Heart right ventricle (tissue), 16 donors: ENCODE measurements around the gene MYG1. TPM values are rescaled to one million over a fixed set of nuclear protein-coding genes. Genes with fewer than 3 reads are reported as not detected.

Experiments used
- ATAC-seq, 8 donors: fragments of 200-7000 bp; cut with Tn5 transposase; one replicate each; pipeline ENCODE4 v1.9.1; 2020; ENCODE audit warnings: mild to moderate bottlenecking in 8 of 8, moderate library complexity in 8 of 8, moderate number of reproducible peaks in 1 of 8
- DNase-seq, 2 donors: peaks; one replicate each; pipeline ENCODE4 v3.0.0-alpha.2; 2020
- H3K27ac ChIP-seq, 10 donors: fragments of 200-600 bp; sonication (generic) in 2 of 10; one replicate each; pipeline versions ENCODE4 v1.5.0 to v1.8.0; 2020 to 2022; ENCODE audit warnings: mild to moderate bottlenecking in 3 of 10
- H3K27me3 ChIP-seq, 7 donors: fragments of 200-600 bp; one replicate each; pipeline ENCODE4 v1.8.0; 2021 to 2022; ENCODE audit warnings: mild to moderate bottlenecking in 2 of 7
- H3K36me3 ChIP-seq, 9 donors: fragments of 200-600 bp; sonication (generic) in 1 of 9; one replicate each; pipeline versions ENCODE4 v1.5.0 to v1.8.0; 2020 to 2022; ENCODE audit warnings: mild to moderate bottlenecking in 2 of 9
- H3K4me1 ChIP-seq, 9 donors: fragments of 200-600 bp; sonication (generic) in 1 of 9; one replicate each; pipeline versions ENCODE4 v1.5.0 to v1.8.0; 2020 to 2022; ENCODE audit warnings: mild to moderate bottlenecking in 4 of 9
- H3K4me3 ChIP-seq, 10 donors: fragments of 200-600 bp; sonication (generic) in 2 of 10; one replicate each; pipeline versions ENCODE4 v1.5.0 to v1.8.0; 2020 to 2022; ENCODE audit warnings: mild to moderate bottlenecking in 7 of 10, moderate library complexity in 2 of 10
- H3K9me3 ChIP-seq, 11 donors: fragments of 200-600 bp in 10 of 11; sonication (generic) in 2 of 11; one replicate each; pipeline versions ENCODE4 v1.5.0 to v1.8.0; 2013 to 2022; ENCODE audit warnings: mild to moderate bottlenecking in 2 of 11, control low read depth in 1 of 11, moderate library complexity in 1 of 11
- WGBS, 2 donors: extraction: QIAGEN DNeasy Blood & Tissue Kit; methylation state at CpG; one replicate each; pipeline ENCODE4 v1.1.7; 2013; ENCODE audit warnings: inconsistent platforms in 1 of 2; 5-methylcytosine and 5-hydroxymethylcytosine counted together
- intact Hi-C, 10 donors: fragments of 100-400 bp; cut with DNase I; formaldehyde crosslinking; loops; one replicate each; pipeline versions ENCODE4 v1.11.1 to v1.14.2; 2022
- polyA plus RNA-seq, 2 donors: library from polyadenylated mRNA; stranded (reverse); fragments of 200-250 nt; gene quantifications; one replicate each; pipeline ENCODE4 v1.2.3, GENCODE V29; 2013
- total RNA-seq, 10 donors: library from RNA; stranded (reverse); fragmentation: NEBNext Ultra II Directional in 3 of 10; extraction: Animal tissue kit (Norgen Biotek cat#: 25700) in 3 of 10; gene quantifications; one replicate each; pipeline versions ENCODE4 v1.2.1 to v1.2.4, GENCODE V29; 2021 to 2023
- TF ChIP-seq, protein P1 (sequence below), 9 donors: fragments of 200-600 bp; sonication (generic) in 2 of 9; IDR thresholded peaks; one replicate each; pipeline versions ENCODE4 v1.5.0 to v1.8.0; 2021 to 2022; ENCODE audit warnings: antibody characterized with exemption in 9 of 9, mild to moderate bottlenecking in 5 of 9, moderate library complexity in 1 of 9
- donor health status: Arrhythmogenic right ventricular cardiomyopathy.
- donor health status: ischemic (EF 13 %, LVEDD 7.1; RV severe dilation, severe dysfunction).
- donor health status: healthy with polysubstance abuse.
- donor health status: DM: no; HTN: yes; CAD: no.
- donor health status: DM: no; HTN: no; CAD: no.
- donor health status: ischemic (EF 25% LVEDD 6.9; RV normal size, moderate dysfunction).
- donor health status: ischemic (EF 25% LVEDD 5.7; RV mildly dilated, moderate dysfunction).
- donor health status: healthy.
- donor health status: DM: yes; HTN: yes; CAD: no.
- donor health status: Ischemic cardiomyopathy.
- donor health status: ischemic (EF 35%, LVEDD 5.7; RV mildly dilated, moderate dysfunction).
- donor health status: nonischemic (EF 11% LVEDD 7.7; RV severe dilation, severe dysfunction).
- donor health status: DM: yes; HTN: yes; CAD: no.
- donor health status: PGD.
- donor health status: ischemic (EF 29% LVEDD 5.4; RV normal size, mild dysfunction).
- donor health status: nonischemic (EF 23%, LVEDD 6.1; RV moderate dilation, normal function).

Gene MYG1
- total and polyA plus RNA-seq, 12 donors, result 26.8 to 115 (median 36.6) TPM

DNA sequence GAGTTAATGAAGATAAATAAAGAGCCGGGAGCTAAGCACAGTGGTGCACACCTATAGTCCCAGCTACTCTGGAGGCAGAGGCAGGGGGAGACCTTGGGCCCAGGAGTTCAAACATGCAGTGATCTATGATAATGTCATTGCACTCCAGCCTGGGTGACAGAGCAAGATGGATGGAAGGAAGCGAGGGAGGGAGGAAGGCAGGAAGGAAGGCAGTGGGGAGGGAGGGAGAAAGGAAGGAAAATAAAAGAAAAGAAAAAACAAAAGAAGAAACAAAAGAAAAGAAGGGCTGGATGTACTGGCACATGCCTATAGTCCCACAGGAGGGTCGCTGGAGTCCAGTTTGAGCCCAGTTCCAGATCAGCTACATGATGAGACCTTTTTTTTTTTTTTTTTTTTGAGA, 55.6 kb downstream of the MYG1 start:
- no peaks in the 10 kb centered on the region for H3K27me3 ChIP-seq
- no peak overlapping the region for H3K27ac ChIP-seq
- intact Hi-C loops, result loop anchor here in 2 of 10 donors (10.0 kb wide), 1 partner anchor 150 kb away; the partner anchor contains the start of genes NPFF (in 2 of the 2) and TARBP2 (in 2 of the 2)
- H3K4me1 ChIP-seq, result peaks cover 0 to 11% (median 0%) of the 10 kb centered on the region in 9 donors
- H3K36me3 ChIP-seq, result no peaks in the 10 kb centered on the region
- 54 to 64% methylated on average over 3 of the region's 3 CpGs for WGBS, 2 donors
- ATAC-seq (no peak), DNase-seq (no peak)
- TF ChIP-seq, protein P1, sequence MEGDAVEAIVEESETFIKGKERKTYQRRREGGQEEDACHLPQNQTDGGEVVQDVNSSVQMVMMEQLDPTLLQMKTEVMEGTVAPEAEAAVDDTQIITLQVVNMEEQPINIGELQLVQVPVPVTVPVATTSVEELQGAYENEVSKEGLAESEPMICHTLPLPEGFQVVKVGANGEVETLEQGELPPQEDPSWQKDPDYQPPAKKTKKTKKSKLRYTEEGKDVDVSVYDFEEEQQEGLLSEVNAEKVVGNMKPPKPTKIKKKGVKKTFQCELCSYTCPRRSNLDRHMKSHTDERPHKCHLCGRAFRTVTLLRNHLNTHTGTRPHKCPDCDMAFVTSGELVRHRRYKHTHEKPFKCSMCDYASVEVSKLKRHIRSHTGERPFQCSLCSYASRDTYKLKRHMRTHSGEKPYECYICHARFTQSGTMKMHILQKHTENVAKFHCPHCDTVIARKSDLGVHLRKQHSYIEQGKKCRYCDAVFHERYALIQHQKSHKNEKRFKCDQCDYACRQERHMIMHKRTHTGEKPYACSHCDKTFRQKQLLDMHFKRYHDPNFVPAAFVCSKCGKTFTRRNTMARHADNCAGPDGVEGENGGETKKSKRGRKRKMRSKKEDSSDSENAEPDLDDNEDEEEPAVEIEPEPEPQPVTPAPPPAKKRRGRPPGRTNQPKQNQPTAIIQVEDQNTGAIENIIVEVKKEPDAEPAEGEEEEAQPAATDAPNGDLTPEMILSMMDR (IDR thresholded peaks at IDR 0.05), result no peak
- H3K9me3 ChIP-seq, result no peaks in the 10 kb centered on the region
- no peak overlapping the region for H3K4me3 ChIP-seq

Other genes with a start within 250 kb of the MYG1 start
- gene TNS2, start 249.6 kb upstream of the MYG1 start, total RNA-seq, result 100 to 1,000 TPM in 3 of 10 donors, 10 to 100 TPM in 7; 60.6 to 139 (median 77.1) TPM
- gene TNS2, start 249.6 kb upstream of the MYG1 start, polyA plus RNA-seq, result 100 to 1,000 TPM in 1 of 2 donors, 10 to 100 TPM in 1; 68.1 to 364 TPM
- 10 to 100 TPM; 40.9 to 63.0 (median 47.4) TPM for gene SPRYD3, start 220.3 kb upstream of the MYG1 start, total RNA-seq
- 10 to 100 TPM; 20.5 to 63.9 TPM for gene SPRYD3, start 220.3 kb upstream of the MYG1 start, polyA plus RNA-seq
- gene IGFBP6, start 202.0 kb upstream of the MYG1 start, total RNA-seq, result 10 to 100 TPM; 27.0 to 75.6 (median 37.7) TPM
- gene IGFBP6, start 202.0 kb upstream of the MYG1 start, polyA plus RNA-seq, result 100 to 1,000 TPM in 1 of 2 donors, 10 to 100 TPM in 1; 61.5 to 182 TPM
- not detected for gene SOAT2, start 196.2 kb upstream of the MYG1 start, total RNA-seq
- under 1 TPM in 1 of 2 donors, not detected in 1; 0.03 TPM for gene SOAT2, start 196.2 kb upstream of the MYG1 start, polyA plus RNA-seq
- 10 to 100 TPM; 13.8 to 28.9 (median 20.4) TPM for gene ZNF740, start 119.0 kb upstream of the MYG1 start, total RNA-seq
- gene ZNF740, start 119.0 kb upstream of the MYG1 start, polyA plus RNA-seq, result 1 to 10 TPM; 2.7 to 8.2 TPM
- 10 to 100 TPM in 3 of 10 donors, 1 to 10 TPM in 7; 8.3 to 15.1 (median 9.5) TPM for gene CSAD, start 118.8 kb upstream of the MYG1 start, total RNA-seq
- 10 to 100 TPM in 1 of 2 donors, 1 to 10 TPM in 1; 8.0 to 76.4 TPM for gene CSAD, start 118.8 kb upstream of the MYG1 start, polyA plus RNA-seq
- gene ITGB7, start 92.4 kb upstream of the MYG1 start, total RNA-seq, result 1 to 10 TPM in 7 of 10 donors, under 1 TPM in 3; 0.56 to 8.4 (median 1.1) TPM
- gene ITGB7, start 92.4 kb upstream of the MYG1 start, polyA plus RNA-seq, result under 1 TPM; 0.55 to 0.73 TPM
- gene RARG, start 67.5 kb upstream of the MYG1 start, total RNA-seq, result 10 to 100 TPM in 8 of 10 donors, 1 to 10 TPM in 2; 7.0 to 21.7 (median 13.9) TPM
- gene RARG, start 67.5 kb upstream of the MYG1 start, polyA plus RNA-seq, result 10 to 100 TPM in 1 of 2 donors, 1 to 10 TPM in 1; 7.8 to 11.7 TPM
- 1 to 10 TPM in 2 of 10 donors, under 1 TPM in 8; 0.04 to 3.1 (median 0.36) TPM for gene ESPL1, start 31.4 kb upstream of the MYG1 start, total RNA-seq
- gene ESPL1, start 31.4 kb upstream of the MYG1 start, polyA plus RNA-seq, result under 1 TPM; 0.13 to 0.29 TPM
- 100 to 1,000 TPM; 307 to 413 (median 339) TPM for gene PFDN5, start 4.2 kb upstream of the MYG1 start, total RNA-seq
- 1,000 to 10,000 TPM in 1 of 2 donors, 100 to 1,000 TPM in 1; 658 to 1,216 TPM for gene PFDN5, start 4.2 kb upstream of the MYG1 start, polyA plus RNA-seq
- gene AAAS, start 21.9 kb downstream of the MYG1 start, total RNA-seq, result 10 to 100 TPM; 33.5 to 42.2 (median 34.9) TPM
- gene AAAS, start 21.9 kb downstream of the MYG1 start, polyA plus RNA-seq, result 10 to 100 TPM; 33.9 to 52.8 TPM
- not detected for gene SP7, start 36.7 kb downstream of the MYG1 start, total RNA-seq
- not detected for gene SP7, start 36.7 kb downstream of the MYG1 start, polyA plus RNA-seq
- 10 to 100 TPM; 27.2 to 42.4 (median 32.3) TPM for gene SP1, start 80.5 kb downstream of the MYG1 start, total RNA-seq
- 1 to 10 TPM; 7.8 to 8.8 TPM for gene SP1, start 80.5 kb downstream of the MYG1 start, polyA plus RNA-seq
- gene AMHR2, start 124.2 kb downstream of the MYG1 start, total RNA-seq, result under 1 TPM in 5 of 10 donors, not detected in 5; 0.24 to 0.94 (median 0.64) TPM
- not detected for gene AMHR2, start 124.2 kb downstream of the MYG1 start, polyA plus RNA-seq
- gene PRR13, start 142.0 kb downstream of the MYG1 start, total RNA-seq, result 10 to 100 TPM; 28.6 to 70.0 (median 55.4) TPM
- gene PRR13, start 142.0 kb downstream of the MYG1 start, polyA plus RNA-seq, result 100 to 1,000 TPM in 1 of 2 donors, 10 to 100 TPM in 1; 40.4 to 122 TPM
- 100 to 1,000 TPM; 492 to 579 (median 559) TPM for gene PCBP2, start 152.4 kb downstream of the MYG1 start, total RNA-seq
- gene PCBP2, start 152.4 kb downstream of the MYG1 start, polyA plus RNA-seq, result 100 to 1,000 TPM; 281 to 288 TPM
- 10 to 100 TPM in 1 of 10 donors, 1 to 10 TPM in 9; 2.9 to 10.1 (median 4.3) TPM for gene MAP3K12, start 199.8 kb downstream of the MYG1 start, total RNA-seq
- gene MAP3K12, start 199.8 kb downstream of the MYG1 start, polyA plus RNA-seq, result 10 to 100 TPM in 1 of 2 donors, 1 to 10 TPM in 1; 6.5 to 19.4 TPM
- gene TARBP2, start 201.6 kb downstream of the MYG1 start, total RNA-seq, result 10 to 100 TPM in 7 of 10 donors, 1 to 10 TPM in 3; 7.0 to 13.7 (median 11.0) TPM
- gene TARBP2, start 201.6 kb downstream of the MYG1 start, polyA plus RNA-seq, result 10 to 100 TPM; 17.6 to 21.2 TPM
- gene NPFF, start 207.8 kb downstream of the MYG1 start, total RNA-seq, result not detected
- not detected for gene NPFF, start 207.8 kb downstream of the MYG1 start, polyA plus RNA-seq